ENCODE results near the gene TTC17. TPM values are rescaled to one million over a fixed set of nuclear protein-coding genes. Genes with fewer than 3 reads are reported as not detected.

The TTC17 gene
- polyA plus RNA-seq, 3 donors, result 34.7 to 82.5 (median 40.8) TPM

GRCh38 chr11:43354311-43354710 lies 4.4 kb upstream of the TTC17 start:
- Mint-ChIP-seq H3K9me3 (peaks cover 0 to 5% (median 2%) of the 10 kb centered on the region in 7 donors), H3K4me1 (peaks cover 15% of the 10 kb centered on the region), H3K27ac (no peak overlapping the region), H3K4me3 (no peak overlapping the region), H3K27me3 (ENCODE audit: low read depth in 3 of 3) (peaks cover 0 to 1% (median 0%) of the 10 kb centered on the region in 3 donors), H3K36me3 (no peaks in the 10 kb centered on the region)
- H3K4me3 ChIP-seq (replicated peaks in 1 of 3; ENCODE audit: low read depth in 2 of 3, low read length in 3 of 3), result no peak overlapping the region
- TF ChIP-seq, protein P1, sequence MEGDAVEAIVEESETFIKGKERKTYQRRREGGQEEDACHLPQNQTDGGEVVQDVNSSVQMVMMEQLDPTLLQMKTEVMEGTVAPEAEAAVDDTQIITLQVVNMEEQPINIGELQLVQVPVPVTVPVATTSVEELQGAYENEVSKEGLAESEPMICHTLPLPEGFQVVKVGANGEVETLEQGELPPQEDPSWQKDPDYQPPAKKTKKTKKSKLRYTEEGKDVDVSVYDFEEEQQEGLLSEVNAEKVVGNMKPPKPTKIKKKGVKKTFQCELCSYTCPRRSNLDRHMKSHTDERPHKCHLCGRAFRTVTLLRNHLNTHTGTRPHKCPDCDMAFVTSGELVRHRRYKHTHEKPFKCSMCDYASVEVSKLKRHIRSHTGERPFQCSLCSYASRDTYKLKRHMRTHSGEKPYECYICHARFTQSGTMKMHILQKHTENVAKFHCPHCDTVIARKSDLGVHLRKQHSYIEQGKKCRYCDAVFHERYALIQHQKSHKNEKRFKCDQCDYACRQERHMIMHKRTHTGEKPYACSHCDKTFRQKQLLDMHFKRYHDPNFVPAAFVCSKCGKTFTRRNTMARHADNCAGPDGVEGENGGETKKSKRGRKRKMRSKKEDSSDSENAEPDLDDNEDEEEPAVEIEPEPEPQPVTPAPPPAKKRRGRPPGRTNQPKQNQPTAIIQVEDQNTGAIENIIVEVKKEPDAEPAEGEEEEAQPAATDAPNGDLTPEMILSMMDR (IDR thresholded peaks at IDR 0.05), result no peak
- WGBS (ENCODE audit: insufficient coverage), result no CpG with 5 or more reads among the region's 4 CpGs
- H3K27me3 ChIP-seq (ENCODE audit: control insufficient read depth in 2 of 2, insufficient read depth in 2 of 2, low read length in 2 of 2), result no peaks in the 10 kb centered on the region
- no peaks in the 10 kb centered on the region for H3K9me3 ChIP-seq (replicated peaks in 1 of 2; ENCODE audit: control insufficient read depth in 1 of 2, insufficient read depth in 1 of 2, low read length in 2 of 2)
- no peak overlapping the region for H3K4me2 ChIP-seq (replicated peaks; ENCODE audit: extremely low read depth, low read length, poor library complexity, severe bottlenecking)
- H3K4me1 ChIP-seq (ENCODE audit: control insufficient read depth in 1 of 2, insufficient read depth in 2 of 2, low read length in 2 of 2), result peaks cover 6 to 8% of the 10 kb centered on the region in 2 donors
- H4K20me1 ChIP-seq (ENCODE audit: insufficient read depth, low read length), result no peaks in the 10 kb centered on the region
- intact Hi-C loops (cut with micrococcal nuclease), result loop anchor here in 1 of 2 donors (10.0 kb wide), 1 partner anchor 320 kb away; no protein-coding TSS in a partner anchor
- H2AFZ ChIP-seq (ENCODE audit: insufficient read depth, low read depth, low read length, poor library complexity, severe bottlenecking), result no peak overlapping the region
- H3K36me3 ChIP-seq (replicated peaks in 1 of 2; ENCODE audit: control insufficient read depth in 1 of 2, insufficient read depth in 2 of 2, low read length in 2 of 2), result no peaks in the 10 kb centered on the region
- no peak overlapping the region for H3K9ac ChIP-seq (ENCODE audit: insufficient read depth, low read length, poor library complexity, severe bottlenecking)
- no peak for DNase-seq
- no peak overlapping the region for H3K27ac ChIP-seq (ENCODE audit: low read depth in 1 of 2, low read length in 2 of 2)
- peaks cover 6% of the 10 kb centered on the region for H3K79me2 ChIP-seq (ENCODE audit: insufficient read depth, low read length)

DNA sequence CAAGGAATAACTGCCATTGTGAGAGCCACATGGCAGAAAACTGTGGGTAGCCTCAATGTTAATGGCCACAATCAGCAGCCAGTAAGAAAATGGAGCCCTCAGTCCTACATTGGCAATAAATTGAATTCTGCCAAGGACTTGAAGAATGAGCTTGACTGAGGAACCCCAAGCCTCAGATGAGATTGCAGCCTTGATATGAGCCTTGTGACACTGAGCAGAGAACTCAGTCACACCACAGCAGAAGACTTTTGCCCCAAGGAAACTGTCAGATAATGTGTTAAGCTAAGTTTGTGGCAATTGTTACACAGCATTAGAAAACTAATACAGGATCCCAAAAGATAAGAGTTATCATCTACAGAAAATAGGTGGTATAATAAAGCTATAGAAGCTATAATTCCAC lies 2.4 kb upstream of the TTC17 start:
- Histone ChIP-seq H3K79me2 (ENCODE audit: insufficient read depth, low read length) (peaks cover 26% of the 10 kb centered on the region), H3K9ac (ENCODE audit: insufficient read depth, low read length, poor library complexity, severe bottlenecking) (no peak overlapping the region), H3K36me3 (replicated peaks in 1 of 2; ENCODE audit: control insufficient read depth in 1 of 2, insufficient read depth in 2 of 2, low read length in 2 of 2) (no peaks in the 10 kb centered on the region), H3K9me3 (replicated peaks in 1 of 2; ENCODE audit: control insufficient read depth in 1 of 2, insufficient read depth in 1 of 2, low read length in 2 of 2) (no peaks in the 10 kb centered on the region), H2AFZ (ENCODE audit: insufficient read depth, low read depth, low read length, poor library complexity, severe bottlenecking) (no peak overlapping the region), H4K20me1 (ENCODE audit: insufficient read depth, low read length) (peaks cover 5% of the 10 kb centered on the region), H3K4me3 (replicated peaks in 1 of 3; ENCODE audit: low read depth in 2 of 3, low read length in 3 of 3) (no peak overlapping the region), H3K4me2 (replicated peaks; ENCODE audit: extremely low read depth, low read length, poor library complexity, severe bottlenecking) (no peak overlapping the region), H3K27ac (ENCODE audit: low read depth in 1 of 2, low read length in 2 of 2) (no peak overlapping the region), H3K4me1 (ENCODE audit: control insufficient read depth in 1 of 2, insufficient read depth in 2 of 2, low read length in 2 of 2) (peaks cover 23 to 27% of the 10 kb centered on the region in 2 donors), H3K27me3 (ENCODE audit: control insufficient read depth in 2 of 2, insufficient read depth in 2 of 2, low read length in 2 of 2) (no peaks in the 10 kb centered on the region)
- Mint-ChIP-seq H3K4me1 (peaks cover 31% of the 10 kb centered on the region), H3K27ac (no peak overlapping the region), H3K36me3 (no peaks in the 10 kb centered on the region), H3K9me3 (peaks cover 0 to 5% (median 2%) of the 10 kb centered on the region in 7 donors), H3K4me3 (no peak overlapping the region), H3K27me3 (ENCODE audit: low read depth in 3 of 3) (peaks cover 0 to 1% (median 0%) of the 10 kb centered on the region in 3 donors)
- DNase-seq, result no peak
- intact Hi-C loops (cut with micrococcal nuclease), result loop anchor here in 1 of 2 donors (10.0 kb wide), 1 partner anchor 318 kb away; no protein-coding TSS in a partner anchor
- TF ChIP-seq, protein P1 (IDR thresholded peaks at IDR 0.05), result no peak

All from CD14-positive monocyte (primary cell).